HUES48 (cell line): ENCODE measurements around the gene OR5P2.
"Not testable (repeated sequence)": the region's sequence is repeated elsewhere in the genome, so short reads cannot be mapped to it uniquely, and the experiment has no call there.

Experiments
- H3K27ac ChIP-seq: one replicate; pipeline ENCODE4 v1.7.0; 2013; ENCODE audit warnings: low read depth, low read length, inconsistent platforms
- H3K27me3 ChIP-seq: 2 replicates; pipeline ENCODE4 v1.6.1; 2013; ENCODE audit warnings: mild to moderate bottlenecking, low read length; ENCODE audit not compliant: control insufficient read depth, insufficient read depth
- H3K36me3 ChIP-seq: 2 replicates; pipeline ENCODE4 v1.6.1; 2013; ENCODE audit warnings: low read length; ENCODE audit not compliant: control insufficient read depth, insufficient read depth
- H3K4me1 ChIP-seq: 2 replicates; pipeline ENCODE4 v1.6.1; 2013; ENCODE audit warnings: mild to moderate bottlenecking, low read length; ENCODE audit not compliant: control insufficient read depth, insufficient read depth
- H3K4me3 ChIP-seq: 2 replicates; pipeline ENCODE4 v1.5.1; 2013; ENCODE audit warnings: mild to moderate bottlenecking, low read depth, low read length
- H3K9ac ChIP-seq: 2 replicates; pipeline ENCODE4 v1.6.1; 2013; ENCODE audit warnings: mild to moderate bottlenecking, low read depth, low read length, moderate library complexity
- H3K9me3 ChIP-seq: 2 replicates; pipeline ENCODE4 v1.6.1; 2013; ENCODE audit warnings: low read length; ENCODE audit not compliant: control insufficient read depth, insufficient read depth

The OR5P2 gene, protein sequence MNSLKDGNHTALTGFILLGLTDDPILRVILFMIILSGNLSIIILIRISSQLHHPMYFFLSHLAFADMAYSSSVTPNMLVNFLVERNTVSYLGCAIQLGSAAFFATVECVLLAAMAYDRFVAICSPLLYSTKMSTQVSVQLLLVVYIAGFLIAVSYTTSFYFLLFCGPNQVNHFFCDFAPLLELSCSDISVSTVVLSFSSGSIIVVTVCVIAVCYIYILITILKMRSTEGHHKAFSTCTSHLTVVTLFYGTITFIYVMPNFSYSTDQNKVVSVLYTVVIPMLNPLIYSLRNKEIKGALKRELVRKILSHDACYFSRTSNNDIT

GRCh38 chr11:7796842-7797241 lies at the start of gene OR5P2:
Gene OR5P2, minus strand, starts transcription at chr11:7796942. Its CDS starts 0 bp downstream, at chr11:7796942.
- Histone ChIP-seq H3K27ac (no peak within 1 kb of the TSS), H3K27me3 (no peaks in the 10 kb centered on the region)

DNA sequence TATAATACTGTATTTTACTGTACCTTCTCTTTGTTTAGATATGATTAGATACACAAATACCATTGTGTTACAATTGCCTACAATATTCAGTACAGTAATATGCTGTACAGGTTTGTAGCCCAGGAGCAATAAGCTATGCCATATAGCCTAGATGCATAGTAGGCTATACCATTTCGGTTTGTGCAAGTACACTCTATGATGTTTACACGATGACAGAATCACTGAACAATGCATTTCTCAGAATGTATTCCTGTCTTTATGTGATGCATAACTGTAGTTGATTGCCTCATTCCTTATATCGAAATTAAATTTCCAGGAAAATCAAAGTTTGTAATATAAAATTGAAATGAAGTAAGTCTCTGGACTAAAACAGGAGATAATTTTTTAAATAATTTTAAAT lies 49.3 kb upstream of the OR5P2 start:
- Histone ChIP-seq H3K27ac (no peak overlapping the region), H3K9ac (no peak overlapping the region), H3K27me3 (no peaks in the 10 kb centered on the region), H3K36me3 (no peaks in the 10 kb centered on the region), H3K4me3 (no peak overlapping the region), H3K4me1 (no peaks in the 10 kb centered on the region), H3K9me3 (no peaks in the 10 kb centered on the region)

More at GRCh38 chr11:7796842-7797241, at the start of gene OR5P2:
- Histone ChIP-seq H3K9me3 (no peaks in the 10 kb centered on the region), H3K36me3 (no peaks in the 10 kb centered on the region), H3K9ac (no peak within 1 kb of the TSS), H3K4me1 (no peaks in the 10 kb centered on the region), H3K4me3 (no peak within 1 kb of the TSS)

GRCh38 chr11:7844986-7845385 lies 48.2 kb upstream of the OR5P2 start:
- Histone ChIP-seq H3K36me3 (no peaks in the 10 kb centered on the region), H3K9ac (no peak overlapping the region), H3K27ac (no peak overlapping the region), H3K9me3 (no peaks in the 10 kb centered on the region), H3K27me3 (no peaks in the 10 kb centered on the region), H3K4me3 (no peak overlapping the region), H3K4me1 (no peaks in the 10 kb centered on the region)

- Histone ChIP-seq H3K4me1 (no peaks in the 10 kb centered on the region), H3K27me3 (no peaks in the 10 kb centered on the region), H3K36me3 (no peaks in the 10 kb centered on the region), H3K4me3 (no peak overlapping the region), H3K9ac (no peak overlapping the region), H3K9me3 (no peaks in the 10 kb centered on the region), H3K27ac (no peak overlapping the region)
Observed at GRCh38 chr11:7844521-7844920, 47.8 kb upstream of the OR5P2 start.

- Histone ChIP-seq H3K4me3 (no peak overlapping the region), H3K9ac (no peak overlapping the region), H3K9me3 (no peaks in the 10 kb centered on the region), H3K27me3 (no peaks in the 10 kb centered on the region), H3K4me1 (no peaks in the 10 kb centered on the region), H3K36me3 (no peaks in the 10 kb centered on the region), H3K27ac (no peak overlapping the region)
Observed at GRCh38 chr11:7840578-7840977, 43.8 kb upstream of the OR5P2 start.

DNA sequence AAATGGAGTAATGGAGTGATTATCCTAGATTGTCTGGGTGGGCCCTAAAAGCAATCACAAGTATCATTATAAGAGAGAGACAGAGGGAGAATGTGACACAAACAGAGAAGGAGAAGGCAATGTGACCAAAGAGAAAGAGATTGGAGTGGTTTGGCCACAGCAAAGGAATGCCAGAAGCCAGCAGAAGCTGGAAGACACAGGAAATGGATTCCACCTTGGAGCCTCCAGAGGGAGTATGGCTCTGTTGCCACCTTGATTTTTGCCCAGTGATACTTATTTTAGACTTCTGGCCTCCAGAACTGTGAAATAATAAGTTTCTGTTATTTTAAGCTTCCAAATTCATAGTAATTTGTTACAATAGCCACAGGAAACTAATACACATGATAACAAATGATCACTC lies 36.8 kb upstream of the OR5P2 start:
- no peak overlapping the region for H3K4me3 ChIP-seq
- no peak overlapping the region for H3K9ac ChIP-seq
- H3K27me3 ChIP-seq, result no peaks in the 10 kb centered on the region
- H3K27ac ChIP-seq, result no peak overlapping the region
- no peaks in the 10 kb centered on the region for H3K36me3 ChIP-seq
- H3K9me3 ChIP-seq, result no peaks in the 10 kb centered on the region
- H3K4me1 ChIP-seq, result no peaks in the 10 kb centered on the region

GRCh38 chr11:7830740-7831139 lies 34.0 kb upstream of the OR5P2 start, which contains the start of gene OR5P3:
Gene OR5P3, minus strand, starts transcription at chr11:7830840.
- Histone ChIP-seq H3K9me3 (no peaks in the 10 kb centered on the region), H3K9ac (no peak within 1 kb of the TSS), H3K27ac (no peak within 1 kb of the TSS), H3K4me3 (no peak within 1 kb of the TSS), H3K4me1 (no peaks in the 10 kb centered on the region), H3K27me3 (no peaks in the 10 kb centered on the region), H3K36me3 (no peaks in the 10 kb centered on the region)

GRCh38 chr11:7826324-7826723 lies 29.6 kb upstream of the OR5P2 start:
- no peaks in the 10 kb centered on the region for H3K27me3 ChIP-seq
- no peak overlapping the region for H3K27ac ChIP-seq
- no peaks in the 10 kb centered on the region for H3K4me1 ChIP-seq
- no peaks in the 10 kb centered on the region for H3K36me3 ChIP-seq
- H3K4me3 ChIP-seq, result no peak overlapping the region
- no peak overlapping the region for H3K9ac ChIP-seq
- H3K9me3 ChIP-seq, result no peaks in the 10 kb centered on the region

DNA sequence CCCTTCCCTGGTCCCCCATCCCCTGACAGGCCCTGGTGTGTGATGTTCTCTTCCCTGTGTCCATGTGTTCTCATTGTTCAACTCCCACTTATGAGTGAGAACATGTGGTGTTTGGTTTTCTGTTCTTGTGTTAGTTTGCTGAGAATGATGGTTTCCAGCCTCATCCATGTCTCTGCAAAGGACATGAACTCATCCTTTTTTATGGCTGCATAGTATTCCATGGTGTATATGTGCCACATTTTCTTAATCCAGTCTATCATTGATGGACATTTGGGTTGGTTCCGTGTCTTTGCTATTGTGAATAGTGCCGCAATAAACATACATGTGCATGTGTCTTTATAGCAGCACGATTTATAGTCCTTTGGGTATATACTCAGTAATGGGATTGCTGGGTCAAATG lies 23.7 kb upstream of the OR5P2 start:
- H3K27ac ChIP-seq, H3K4me3 ChIP-seq, H3K9ac ChIP-seq, H3K4me1 ChIP-seq, H3K27me3 ChIP-seq, H3K9me3 ChIP-seq, H3K36me3 ChIP-seq: not testable (repeated sequence)

GRCh38 chr11:7814897-7815296 lies 18.2 kb upstream of the OR5P2 start:
- not testable (repeated sequence) for H3K27ac ChIP-seq, H3K4me1 ChIP-seq, H3K36me3 ChIP-seq, H3K9me3 ChIP-seq, H3K9ac ChIP-seq, H3K27me3 ChIP-seq, H3K4me3 ChIP-seq

DNA sequence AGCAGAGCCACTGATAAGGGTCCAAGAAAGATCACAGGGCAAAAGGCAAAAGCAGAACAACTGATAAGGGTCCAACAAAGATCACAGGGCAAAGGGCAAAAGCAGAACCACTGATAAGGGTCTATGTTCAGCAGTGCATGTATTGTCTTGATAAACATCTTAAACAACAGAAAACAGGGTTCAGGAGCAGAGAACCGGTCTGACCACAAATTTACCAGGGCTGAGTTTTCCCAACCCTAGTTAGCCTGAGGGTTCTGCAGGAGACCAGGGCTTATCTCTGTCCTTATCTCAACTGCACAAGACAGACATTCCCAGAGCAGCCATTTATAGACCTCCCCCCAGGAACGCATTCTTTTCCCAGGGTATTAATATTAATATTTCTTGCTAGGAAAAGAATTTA lies 13.6 kb upstream of the OR5P2 start:
- not testable (repeated sequence) for H3K4me1 ChIP-seq, H3K27ac ChIP-seq, H3K9ac ChIP-seq, H3K36me3 ChIP-seq, H3K27me3 ChIP-seq, H3K9me3 ChIP-seq, H3K4me3 ChIP-seq
